ENCODE measurements around the gene KIRREL3.

Gene KIRREL3

DNA sequence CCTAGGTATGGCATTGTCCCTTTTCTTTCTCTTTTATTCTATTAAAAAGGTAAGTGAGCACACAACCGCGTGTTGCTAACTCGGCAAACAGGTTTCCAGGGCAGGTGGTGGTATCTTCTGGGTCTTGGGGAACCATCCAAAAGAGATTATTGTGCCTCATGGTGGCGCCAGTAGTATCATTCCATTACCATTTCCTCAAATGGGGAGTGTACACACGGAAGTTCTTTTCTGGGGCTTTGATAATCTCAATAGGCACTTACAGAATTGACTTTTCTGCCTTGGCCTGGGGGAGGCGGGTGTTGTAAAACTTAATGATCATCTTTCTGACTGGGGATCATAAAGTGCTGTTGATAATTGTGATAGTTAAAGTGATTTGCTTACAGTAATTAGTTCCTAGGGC lies 234.1 kb downstream of the KIRREL3 start:
- DNase-seq = no peak

DNA sequence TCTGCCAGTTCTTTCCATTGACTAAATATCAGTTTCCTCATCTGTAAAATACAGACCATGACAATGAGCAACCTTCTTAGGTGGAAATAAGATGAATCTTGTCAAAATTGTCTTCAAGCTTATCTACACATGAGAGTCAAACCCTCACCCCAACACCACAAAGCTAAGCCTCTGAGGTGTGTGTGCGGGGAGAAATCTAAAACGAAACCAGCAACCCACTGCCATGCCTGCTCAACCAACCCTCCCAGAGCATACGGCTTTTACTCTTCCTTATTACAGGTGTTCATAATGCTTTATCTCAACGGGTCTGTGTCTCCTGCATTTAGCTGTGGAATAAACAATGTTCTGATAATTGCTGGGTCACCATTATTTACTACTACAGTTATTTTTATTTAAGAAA lies 235.4 kb downstream of the KIRREL3 start:
- no peak for DNase-seq

- DNase-seq = no peak
Measured at GRCh38 chr11:126764231-126764630, 236.3 kb downstream of the KIRREL3 start.

- DNase-seq = no peak
Measured at GRCh38 chr11:126756855-126757254, 243.7 kb downstream of the KIRREL3 start.

- DNase-seq = no peak
Measured at GRCh38 chr11:126756421-126756820, 244.1 kb downstream of the KIRREL3 start.

- DNase-seq = no peak
Measured at GRCh38 chr11:126755526-126755925, 245.0 kb downstream of the KIRREL3 start.

DNA sequence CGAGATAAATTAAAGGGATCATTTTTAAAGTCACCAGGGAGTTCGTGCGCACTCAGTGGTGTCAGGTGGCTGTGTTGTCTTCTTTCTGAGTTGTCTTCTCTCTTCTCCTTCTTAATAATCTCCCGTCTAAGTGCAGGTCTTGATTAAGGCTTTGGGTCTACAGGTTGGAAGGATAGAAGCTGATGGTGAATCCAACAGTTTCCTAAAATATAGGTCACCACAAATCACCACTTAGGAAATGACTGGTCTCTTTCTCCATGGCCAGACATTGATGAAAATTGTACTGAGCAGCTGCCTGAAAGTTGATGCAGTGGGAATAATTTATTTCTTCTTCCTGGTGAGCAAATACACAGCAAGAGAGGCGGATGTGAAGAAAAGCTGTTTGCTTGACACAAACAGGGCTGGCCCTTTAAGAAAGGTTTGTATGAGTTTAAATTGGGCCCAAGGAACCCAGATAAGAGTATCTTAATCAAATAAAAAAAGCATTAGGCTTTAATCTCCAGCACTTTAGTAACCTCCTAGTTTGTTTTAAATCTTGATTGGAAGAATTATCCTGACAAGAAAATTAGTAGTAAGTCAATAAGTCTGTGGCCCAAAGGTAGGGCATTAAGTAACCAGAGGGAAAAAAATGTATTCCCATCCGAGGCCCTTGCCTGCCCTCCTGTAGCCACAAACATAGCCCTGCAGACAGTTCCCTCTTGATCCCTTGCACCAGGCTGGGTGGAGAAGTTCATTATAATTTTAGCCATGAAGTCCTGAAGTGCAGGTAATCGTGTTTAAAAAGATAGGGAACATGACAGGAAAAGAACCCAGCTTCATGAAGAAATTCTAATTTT lies 245.8 kb downstream of the KIRREL3 start:
- no peak for DNase-seq

DNA sequence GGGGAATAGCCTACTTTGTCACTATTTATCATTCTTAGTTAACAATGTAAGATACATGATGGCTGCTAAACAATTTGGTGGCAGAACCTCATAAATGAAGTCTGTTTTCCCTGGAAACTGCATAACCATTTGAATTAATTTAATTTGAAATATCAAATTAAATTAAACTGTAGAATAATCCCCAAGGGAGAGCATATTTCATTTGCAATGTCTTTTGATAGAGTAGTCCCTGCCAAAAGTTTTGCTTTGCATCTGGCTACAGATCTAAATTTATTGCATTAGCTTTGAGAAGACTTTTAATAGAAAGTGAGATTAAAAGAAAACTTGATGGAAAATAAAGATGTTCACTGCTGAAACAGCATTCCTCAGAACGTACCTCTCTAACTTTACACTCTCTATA lies 246.6 kb downstream of the KIRREL3 start:
- DNase-seq = no peak

GRCh38 chr11:126751242-126751641 lies 249.3 kb downstream of the KIRREL3 start:
- no peak for DNase-seq

- no peak for DNase-seq
Measured at GRCh38 chr11:126748793-126749192, 251.8 kb downstream of the KIRREL3 start.

DNA sequence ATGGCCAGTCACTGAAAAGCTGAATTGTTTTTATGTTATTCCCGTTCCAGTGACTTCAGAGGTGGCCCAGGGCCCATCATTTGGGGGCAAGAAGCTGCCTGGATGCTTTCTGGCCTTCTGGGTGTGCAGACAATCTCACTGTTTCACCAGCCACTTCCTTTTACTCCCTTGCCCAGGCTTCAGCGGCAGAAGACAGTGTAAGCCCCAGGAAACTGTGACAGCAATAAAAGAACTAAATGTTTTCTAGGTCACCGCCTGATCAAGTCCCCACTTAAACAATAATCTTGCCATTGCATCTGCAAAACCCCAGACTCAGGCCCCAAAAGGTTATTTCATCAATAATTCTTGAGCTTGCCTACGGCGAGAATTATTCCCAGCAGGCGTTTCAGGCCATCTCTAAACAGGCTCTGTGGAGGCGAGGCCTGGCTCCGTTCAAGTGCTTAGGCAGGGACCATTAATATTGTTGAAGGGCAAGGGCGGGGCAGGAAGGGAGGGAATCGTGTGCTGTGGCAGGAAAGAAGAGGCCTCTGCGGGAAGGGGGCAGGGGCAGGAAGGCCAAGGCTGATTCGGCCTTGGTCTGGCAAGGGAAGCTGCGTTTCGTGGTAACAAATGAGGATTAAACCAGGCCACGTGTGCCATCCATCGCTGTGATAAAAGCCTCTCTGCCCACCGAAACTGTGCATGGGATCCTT lies 252.3 kb downstream of the KIRREL3 start:
- DNase-seq = no peak

- DNase-seq = no peak
Measured at GRCh38 chr11:126747315-126747714, 253.3 kb downstream of the KIRREL3 start.

DNA sequence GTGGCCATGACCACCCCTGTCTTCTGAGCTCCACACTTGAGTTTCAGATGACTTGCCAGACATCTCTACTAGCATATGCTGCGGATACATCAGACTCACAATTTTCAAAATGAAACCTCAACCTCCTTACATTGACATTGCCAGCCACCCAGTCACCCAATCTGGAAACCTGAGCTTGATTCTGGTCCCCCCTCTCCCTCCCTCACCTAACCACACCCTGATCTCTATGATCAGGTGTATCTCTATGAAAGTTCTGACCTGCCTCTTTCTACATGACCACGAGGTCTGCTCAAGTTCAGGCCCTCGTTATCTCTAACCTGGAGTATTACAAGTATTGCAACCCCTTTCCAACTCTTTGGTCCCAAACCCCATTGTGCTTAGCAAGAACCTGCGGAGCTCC lies 254.1 kb downstream of the KIRREL3 start:
- no peak for DNase-seq

DNA sequence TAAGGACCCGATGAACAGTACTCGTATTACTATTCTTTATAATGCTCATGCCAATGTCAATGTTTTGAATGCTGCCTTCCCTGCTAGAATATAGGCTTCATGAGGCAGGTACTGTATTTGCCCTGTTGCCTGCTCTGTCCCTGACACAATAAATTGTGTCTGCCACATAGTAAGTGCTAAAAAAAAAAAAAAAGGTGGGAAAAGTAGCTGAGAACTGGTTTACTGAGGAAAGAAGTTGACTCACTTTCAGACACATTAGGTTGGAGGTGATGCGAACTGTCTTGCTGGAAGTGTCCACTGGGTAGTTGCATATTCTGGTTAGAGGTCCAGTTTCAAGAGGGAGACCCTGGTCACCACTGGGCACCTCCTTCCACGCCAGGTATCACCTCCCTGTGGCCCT lies 255.9 kb downstream of the KIRREL3 start:
- DNase-seq = no peak

- DNase-seq = no peak
Measured at GRCh38 chr11:126743628-126744027, 256.9 kb downstream of the KIRREL3 start.

DNA sequence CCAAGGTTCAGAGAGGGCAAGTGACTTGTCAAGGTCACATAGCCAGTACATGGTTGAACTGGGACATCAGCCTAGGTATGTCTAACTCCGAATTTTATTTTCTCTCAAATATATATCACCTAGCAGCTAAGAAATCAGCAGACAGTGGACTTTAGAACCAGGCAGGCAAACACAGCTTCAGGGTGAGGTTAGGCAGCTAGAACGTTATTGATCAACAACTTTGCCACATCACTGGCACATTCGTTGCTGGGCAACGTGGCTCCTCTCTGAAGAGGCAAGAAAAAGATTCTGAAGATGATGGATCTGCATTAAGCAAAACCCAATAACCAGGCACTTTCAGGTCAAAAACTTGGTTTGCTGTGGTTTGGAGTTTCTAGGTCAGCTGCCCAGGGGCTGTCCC lies 258.0 kb downstream of the KIRREL3 start:
- no peak for DNase-seq

- no peak for DNase-seq
Measured at GRCh38 chr11:126740846-126741245, 259.7 kb downstream of the KIRREL3 start.

GRCh38 chr11:126739499-126740145 lies 260.9 kb downstream of the KIRREL3 start:
- DNase-seq = no peak

GRCh38 chr11:126738295-126739031 lies 262.1 kb downstream of the KIRREL3 start:
- no peak for DNase-seq

- DNase-seq = no peak
Measured at GRCh38 chr11:126736682-126737572, 263.6 kb downstream of the KIRREL3 start.

DNA sequence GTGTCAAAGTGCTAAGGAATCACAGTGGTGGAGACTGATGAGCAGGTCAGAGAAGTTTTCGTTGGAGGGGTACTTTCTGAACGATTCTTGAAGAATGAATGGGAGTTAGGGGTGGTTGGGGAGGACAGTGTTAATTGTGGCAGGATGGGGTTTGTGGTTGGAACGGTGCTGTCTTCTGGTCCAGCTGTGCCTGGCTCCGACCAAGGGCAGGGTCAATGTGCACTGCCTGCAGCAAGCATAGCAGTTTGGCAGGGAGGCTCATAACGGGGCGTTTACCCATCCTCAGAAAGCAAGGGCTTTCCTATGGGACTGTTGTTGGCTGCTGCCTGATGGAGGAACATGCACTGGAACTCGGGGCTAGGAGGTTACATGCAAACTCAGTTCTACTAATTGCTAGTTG lies 265.8 kb downstream of the KIRREL3 start:
- no peak for DNase-seq

GRCh38 chr11:126733685-126734084 lies 266.9 kb downstream of the KIRREL3 start:
- DNase-seq = no peak

Data from stimulated activated CD8-positive, alpha-beta memory T cell treated with anti-CD3 and anti-CD28 coated beads, Interleukin-4, amount 100 ng/mL, for 48 hours (primary cell).